C4-2B (cell line): ENCODE measurements around the gene IL10.

ENCODE experiments used
- CTCF ChIP-seq: fragments of 450-650 bp; conservative IDR thresholded peaks from 2 replicates; pipeline ENCODE4 v1.5.1; 2017; ENCODE audit warnings: mild to moderate bottlenecking
- ZFX ChIP-seq: fragments of 450-650 bp; IDR thresholded peaks from 2 replicates; pipeline ENCODE4 v1.6.1; 2017

- no peak for TF ChIP-seq CTCF
- TF ChIP-seq ZFX: no peak
These were observed 53.0 kb downstream of the IL10 start for GRCh38 chr1:206719169-206719839.
